Trophoblast cell (in vitro differentiated cells and primary cell): ENCODE data around the gene APPL2.
"Not testable (repeated sequence)": the region's sequence is repeated elsewhere in the genome, so short reads cannot be mapped to it uniquely, and the experiment has no call there.

Experiments
- DNase-seq, 2 donors: peaks; one replicate each; pipeline ENCODE4 v3.0.0-alpha.2; 2016
- H2AFZ ChIP-seq: 2 replicates; pipeline ENCODE4 v1.6.1; 2013; ENCODE audit warnings: low read length, moderate library complexity, mild to moderate bottlenecking; ENCODE audit not compliant: insufficient read depth, poor library complexity
- H2AK5ac ChIP-seq: 2 replicates; pipeline ENCODE4 v1.6.1; 2013; ENCODE audit warnings: mild to moderate bottlenecking, low read length
- H2BK120ac ChIP-seq: 2 replicates; pipeline ENCODE4 v1.6.1; 2013; ENCODE audit warnings: low read length, mild to moderate bottlenecking, moderate library complexity; ENCODE audit not compliant: insufficient read depth, poor library complexity
- H2BK12ac ChIP-seq: 2 replicates; pipeline ENCODE4 v1.6.1; 2013; ENCODE audit warnings: mild to moderate bottlenecking, low read length, moderate library complexity
- H2BK5ac ChIP-seq: 2 replicates; pipeline ENCODE4 v1.6.1; 2013; ENCODE audit warnings: low read length, low read depth, moderate library complexity, mild to moderate bottlenecking; ENCODE audit not compliant: poor library complexity
- H3K14ac ChIP-seq: 2 replicates; pipeline ENCODE4 v1.6.1; 2013; ENCODE audit warnings: mild to moderate bottlenecking, low read length
- H3K18ac ChIP-seq: 2 replicates; pipeline ENCODE4 v1.6.1; 2013; ENCODE audit warnings: mild to moderate bottlenecking, low read length
- H3K23ac ChIP-seq: 2 replicates; pipeline ENCODE4 v1.6.1; 2013; ENCODE audit warnings: low read length
- H3K27ac ChIP-seq: 2 replicates; pipeline ENCODE4 v1.5.1; 2013; ENCODE audit warnings: low read depth, mild to moderate bottlenecking, inconsistent platforms, low read length, moderate library complexity
- H3K27me3 ChIP-seq: 2 replicates; pipeline ENCODE4 v1.6.1; 2013; ENCODE audit warnings: inconsistent platforms, mild to moderate bottlenecking, low read length, moderate library complexity; ENCODE audit not compliant: insufficient read depth
- H3K36me3 ChIP-seq, 2 experiments: 1 replicate in 1 of 2; 2 replicates in 1 of 2; pipeline ENCODE4 v1.6.1; 2013; ENCODE audit warnings: low read length in 2 of 2, mild to moderate bottlenecking in 2 of 2, moderate library complexity in 1 of 2; ENCODE audit not compliant: insufficient read depth in 2 of 2, control insufficient read depth in 1 of 2
- H3K4ac ChIP-seq: 2 replicates; pipeline ENCODE4 v1.6.1; 2013; ENCODE audit warnings: low read depth, mild to moderate bottlenecking, low read length, moderate library complexity
- H3K4me1 ChIP-seq, 2 experiments: 1 replicate in 1 of 2; 2 replicates in 1 of 2; pipeline ENCODE4 v1.6.1; 2013; ENCODE audit warnings: low read length in 2 of 2, mild to moderate bottlenecking in 2 of 2, moderate library complexity in 1 of 2; ENCODE audit not compliant: insufficient read depth in 2 of 2, control insufficient read depth in 1 of 2
- H3K4me2 ChIP-seq: 2 replicates; pipeline ENCODE4 v1.6.1; 2013; ENCODE audit warnings: inconsistent platforms, mild to moderate bottlenecking, low read length, moderate library complexity
- H3K4me3 ChIP-seq: 2 replicates; pipeline ENCODE4 v1.5.1; 2013; ENCODE audit warnings: mild to moderate bottlenecking, low read depth, low read length, inconsistent platforms
- H3K79me1 ChIP-seq: one replicate; pipeline ENCODE4 v1.6.1; 2013; ENCODE audit warnings: low read length
- H3K79me2 ChIP-seq: 2 replicates; pipeline ENCODE4 v1.6.1; 2013; ENCODE audit warnings: low read length, mild to moderate bottlenecking; ENCODE audit not compliant: control insufficient read depth, insufficient read depth, poor library complexity
- H3K9ac ChIP-seq: 2 replicates; pipeline ENCODE4 v1.6.1; 2013; ENCODE audit warnings: mild to moderate bottlenecking, low read length
- H3K9me3 ChIP-seq: 2 replicates; pipeline ENCODE4 v1.6.1; 2013; ENCODE audit warnings: low read depth, mild to moderate bottlenecking, control low read depth, inconsistent platforms, low read length; ENCODE audit not compliant: insufficient read depth
- H4K12ac ChIP-seq: 2 replicates; pipeline ENCODE4 v1.6.1; 2013; ENCODE audit warnings: low read depth, mild to moderate bottlenecking, low read length, moderate library complexity
- H4K8ac ChIP-seq: 2 replicates; pipeline ENCODE4 v1.6.1; 2013; ENCODE audit warnings: low read depth, mild to moderate bottlenecking, low read length, moderate library complexity
- H4K91ac ChIP-seq: one replicate; pipeline ENCODE4 v1.6.1; 2013; ENCODE audit warnings: low read depth, mild to moderate bottlenecking, low read length, moderate library complexity
- WGBS: extraction: QIAGEN DNeasy Blood & Tissue Kit; methylation state at CpG from one replicate; pipeline ENCODE4 v1.1.7; 2013; ENCODE audit warnings: missing lambda C conversion rate; ENCODE audit not compliant: insufficient read length, insufficient coverage; ENCODE audit errors: extremely low coverage; 5-methylcytosine and 5-hydroxymethylcytosine counted together

APPL2 gene

GRCh38 chr12:105179114-105179513, 56.9 kb downstream of the APPL2 start:
- not testable (repeated sequence) for H3K4me1 ChIP-seq, DNase-seq, H3K4me3 ChIP-seq, H2BK12ac ChIP-seq, H4K12ac ChIP-seq, H2BK120ac ChIP-seq, H2AFZ ChIP-seq, H3K27ac ChIP-seq, H3K79me2 ChIP-seq, H3K4ac ChIP-seq, H2BK5ac ChIP-seq, H3K14ac ChIP-seq, H4K91ac ChIP-seq, H3K36me3 ChIP-seq, H3K27me3 ChIP-seq, H2AK5ac ChIP-seq, H4K8ac ChIP-seq, H3K9ac ChIP-seq, H3K4me2 ChIP-seq, H3K23ac ChIP-seq, H3K79me1 ChIP-seq, H3K18ac ChIP-seq, H3K9me3 ChIP-seq
- no CpG with 5 or more reads among the region's 1 CpG for WGBS

GRCh38 chr12:105177208-105177607, 58.8 kb downstream of the APPL2 start:
- H3K18ac ChIP-seq = no peak overlapping the region
- H3K36me3 ChIP-seq = peaks cover 3% of the 10 kb centered on the region in 2 experiments
- H2AFZ ChIP-seq = no peak overlapping the region
- no peak overlapping the region for H4K8ac ChIP-seq
- H3K4me3 ChIP-seq = no peak overlapping the region
- H3K79me1 ChIP-seq = no peaks in the 10 kb centered on the region
- H4K12ac ChIP-seq = no peak overlapping the region
- WGBS = no CpG with 5 or more reads among the region's 4 CpGs
- no peak overlapping the region for H2AK5ac ChIP-seq
- H3K27ac ChIP-seq = no peak overlapping the region
- H3K27me3 ChIP-seq = no peaks in the 10 kb centered on the region
- no peak overlapping the region for H3K23ac ChIP-seq
- H3K14ac ChIP-seq = no peak overlapping the region
- no peaks in the 10 kb centered on the region for H3K9me3 ChIP-seq
- DNase-seq = no peak
- no peak overlapping the region for H2BK120ac ChIP-seq
- no peaks in the 10 kb centered on the region for H3K4me1 ChIP-seq
- no peaks in the 10 kb centered on the region for H3K79me2 ChIP-seq
- no peak overlapping the region for H2BK12ac ChIP-seq
- no peak overlapping the region for H3K9ac ChIP-seq
- no peak overlapping the region for H3K4me2 ChIP-seq
- H2BK5ac ChIP-seq = no peak overlapping the region
- no peak overlapping the region for H3K4ac ChIP-seq
- H4K91ac ChIP-seq = no peak overlapping the region

- no peak overlapping the region for H2BK120ac ChIP-seq
- DNase-seq = no peak
- H3K27me3 ChIP-seq = no peaks in the 10 kb centered on the region
- no peaks in the 10 kb centered on the region for H3K79me1 ChIP-seq
- no peak overlapping the region for H3K9ac ChIP-seq
- no peak overlapping the region for H4K12ac ChIP-seq
- no peak overlapping the region for H3K18ac ChIP-seq
- H3K4ac ChIP-seq = no peak overlapping the region
- no peak overlapping the region for H3K4me2 ChIP-seq
- no peak overlapping the region for H2AFZ ChIP-seq
- H3K4me1 ChIP-seq = no peaks in the 10 kb centered on the region
- no peak overlapping the region for H4K91ac ChIP-seq
- no peak overlapping the region for H3K23ac ChIP-seq
- H2BK5ac ChIP-seq = no peak overlapping the region
- WGBS = no CpG with 5 or more reads among the region's 2 CpGs
- peaks cover 1 to 3% of the 10 kb centered on the region in 2 experiments for H3K36me3 ChIP-seq
- H3K79me2 ChIP-seq = no peaks in the 10 kb centered on the region
- H3K9me3 ChIP-seq = no peaks in the 10 kb centered on the region
- no peak overlapping the region for H2AK5ac ChIP-seq
- no peak overlapping the region for H4K8ac ChIP-seq
- no peak overlapping the region for H3K14ac ChIP-seq
- no peak overlapping the region for H3K27ac ChIP-seq
- H3K4me3 ChIP-seq = no peak overlapping the region
- H2BK12ac ChIP-seq = no peak overlapping the region
These were observed 60.5 kb downstream of the APPL2 start for GRCh38 chr12:105175397-105175990.

GRCh38 chr12:105171691-105172436, 64.1 kb downstream of the APPL2 start:
- H3K27ac ChIP-seq = no peak overlapping the region
- H3K27me3 ChIP-seq = no peaks in the 10 kb centered on the region
- H2AFZ ChIP-seq = no peak overlapping the region
- H3K79me1 ChIP-seq = no peaks in the 10 kb centered on the region
- H3K4me3 ChIP-seq = no peak overlapping the region
- H3K4me2 ChIP-seq = no peak overlapping the region
- H3K9me3 ChIP-seq = no peaks in the 10 kb centered on the region
- no peak overlapping the region for H4K91ac ChIP-seq
- no peaks in the 10 kb centered on the region for H3K79me2 ChIP-seq
- no peak overlapping the region for H4K12ac ChIP-seq
- no peak overlapping the region for H2BK120ac ChIP-seq
- H4K8ac ChIP-seq = no peak overlapping the region
- peak; percentile 20 to 40 for DNase-seq
- H3K18ac ChIP-seq = no peak overlapping the region
- H3K23ac ChIP-seq = no peak overlapping the region
- H2BK12ac ChIP-seq = no peak overlapping the region
- no peak overlapping the region for H2AK5ac ChIP-seq
- H3K14ac ChIP-seq = no peak overlapping the region
- H3K4me1 ChIP-seq = no peaks in the 10 kb centered on the region
- WGBS = no CpG with 5 or more reads among the region's 6 CpGs
- H3K36me3 ChIP-seq = peaks cover 1 to 3% of the 10 kb centered on the region in 2 experiments
- H3K9ac ChIP-seq = no peak overlapping the region
- no peak overlapping the region for H3K4ac ChIP-seq
- H2BK5ac ChIP-seq = no peak overlapping the region
